DOHH2 (cell line): Measurements from ENCODE around the gene ZCCHC12.

Experiments
- H3F3A ChIP-seq: fragments of 200-600 bp; sonication (generic), shearing (Covaris generic); 2 replicates; pipeline ENCODE4 v1.6.0; 2016; ENCODE audit warnings: antibody characterized with exemption, mild to moderate bottlenecking; ENCODE audit not compliant: control insufficient read depth, insufficient read depth
- H3K27ac ChIP-seq: fragments of 200-600 bp; sonication (generic); 2 replicates; pipeline ENCODE4 v1.5.1; 2014; ENCODE audit warnings: low read depth, mild to moderate bottlenecking, low read length, moderate library complexity
- H3K27me3 ChIP-seq: fragments of 200-600 bp; sonication (generic); 2 replicates; pipeline ENCODE4 v1.6.1; 2014; ENCODE audit warnings: mild to moderate bottlenecking, low read length, mixed read lengths; ENCODE audit not compliant: control insufficient read depth
- H3K36me3 ChIP-seq: fragments of 200-600 bp; sonication (generic); 2 replicates; pipeline ENCODE4 v1.6.1; 2014; ENCODE audit warnings: mild to moderate bottlenecking, low read length, moderate library complexity, mixed read lengths; ENCODE audit not compliant: control insufficient read depth
- H3K4me1 ChIP-seq: fragments of 200-600 bp; sonication (generic); 2 replicates; pipeline ENCODE4 v1.6.1; 2014; ENCODE audit warnings: mild to moderate bottlenecking, low read length, mixed read lengths; ENCODE audit not compliant: control insufficient read depth
- H3K4me2 ChIP-seq: fragments of 200-600 bp; sonication (generic); 2 replicates; pipeline ENCODE4 v1.6.0; 2014; ENCODE audit warnings: mild to moderate bottlenecking, low read length, moderate library complexity
- H3K4me3 ChIP-seq: fragments of 200-600 bp; sonication (generic); 2 replicates; pipeline ENCODE4 v1.5.1; 2014; ENCODE audit warnings: mild to moderate bottlenecking, low read length, mixed read lengths
- H3K79me2 ChIP-seq: fragments of 200-600 bp; sonication (generic); 2 replicates; pipeline ENCODE4 v1.6.1; 2014; ENCODE audit warnings: mild to moderate bottlenecking, low read length, mixed read lengths; ENCODE audit not compliant: control insufficient read depth
- H3K9me2 ChIP-seq: fragments of 200-600 bp; sonication (generic); replicated peaks from 2 replicates; pipeline ENCODE4 v1.6.1; 2014; ENCODE audit warnings: mild to moderate bottlenecking, low read length, mixed read lengths; ENCODE audit not compliant: control insufficient read depth
- H3K9me3 ChIP-seq: fragments of 200-600 bp; sonication (generic); 2 replicates; pipeline ENCODE4 v1.6.1; 2014; ENCODE audit warnings: antibody characterized with exemption, low read length, mixed read lengths; ENCODE audit not compliant: control insufficient read depth, insufficient read depth
- H4K20me1 ChIP-seq: fragments of 200-600 bp; sonication (generic); 2 replicates; pipeline ENCODE4 v1.6.0; 2014; ENCODE audit warnings: low read depth, mild to moderate bottlenecking, antibody characterized with exemption, low read length, moderate library complexity; ENCODE audit not compliant: control insufficient read depth, insufficient read depth
- EZH2phosphoT487 ChIP-seq: fragments of 200-600 bp; sonication (generic); IDR thresholded peaks from 2 replicates; pipeline ENCODE4 v1.6.1; 2017; ENCODE audit warnings: borderline replicate concordance, mild to moderate bottlenecking, antibody characterized with exemption, low read length, moderate library complexity, mixed read lengths
- TF ChIP-seq, protein P1 (sequence below): fragments of 200-600 bp; sonication (generic); IDR thresholded peaks from one replicate; pipeline ENCODE4 v1.5.1; 2014; ENCODE audit warnings: antibody characterized with exemption, mild to moderate bottlenecking, low read depth, low read length; ENCODE audit not compliant: poor library complexity, severe bottlenecking

ZCCHC12 gene

DNA sequence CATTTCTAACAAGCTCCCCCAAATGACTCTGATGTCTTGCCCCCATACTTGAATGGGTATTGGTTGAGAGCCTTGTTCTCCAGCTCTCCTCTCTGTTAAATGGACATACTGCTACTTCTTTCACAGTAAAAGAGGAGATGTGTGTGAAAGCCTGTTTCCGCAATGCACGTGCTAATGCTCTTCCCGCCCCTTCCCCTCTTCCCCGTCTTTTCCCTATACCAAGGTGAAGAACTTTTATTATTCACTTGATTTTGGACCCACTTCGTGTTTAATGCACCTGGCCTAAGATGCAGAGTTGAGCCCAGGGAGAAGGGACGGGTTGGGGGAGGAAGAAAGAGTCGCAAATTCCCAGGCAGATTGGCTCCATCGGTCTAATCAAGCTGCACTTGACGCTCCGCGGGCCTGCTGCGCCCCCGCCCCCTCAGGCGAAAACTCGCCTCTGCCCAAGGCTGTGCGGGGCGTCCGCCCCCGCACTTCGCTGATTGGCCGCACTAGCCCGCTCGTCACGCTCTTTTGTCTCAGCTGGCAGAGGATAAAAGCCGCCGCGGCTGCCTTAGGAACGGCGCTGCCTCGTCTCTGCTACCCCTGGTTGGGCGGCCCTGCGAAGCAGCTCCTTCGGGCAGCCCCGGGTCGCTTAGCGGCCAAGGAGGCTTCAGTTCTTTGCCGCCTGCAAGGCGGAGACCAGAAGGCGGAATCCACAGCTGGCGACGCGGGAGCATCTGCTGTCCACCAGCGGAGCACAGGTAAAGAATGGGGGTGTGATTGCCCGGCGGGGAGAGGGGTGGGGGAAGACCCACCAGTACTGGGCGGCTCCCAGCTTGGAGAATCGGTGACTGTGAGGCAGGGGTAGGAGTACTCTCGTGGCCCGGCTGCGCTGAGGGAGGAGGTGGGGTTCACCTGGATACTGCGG, at the start of gene ZCCHC12:
Gene ZCCHC12 (plus strand): TSS at position 562 of the 910 bp plus-strand sequence. CDS start 1,421 bp downstream, outside the sequence.
- Histone ChIP-seq H3K27ac (no peak within 1 kb of the TSS), H3K9me2 (no peaks in the 10 kb centered on the region), H3K4me1 (no peaks in the 10 kb centered on the region), H3K4me2 (no peak within 1 kb of the TSS), H4K20me1 (no peaks in the 10 kb centered on the region), H3F3A (no peaks in the 10 kb centered on the region), H3K27me3 (peaks cover 10% of the 10 kb centered on the region), H3K36me3 (no peaks in the 10 kb centered on the region), H3K79me2 (no peaks in the 10 kb centered on the region), H3K4me3 (no peak within 1 kb of the TSS), H3K9me3 (no peaks in the 10 kb centered on the region)
- TF ChIP-seq, protein P1, sequence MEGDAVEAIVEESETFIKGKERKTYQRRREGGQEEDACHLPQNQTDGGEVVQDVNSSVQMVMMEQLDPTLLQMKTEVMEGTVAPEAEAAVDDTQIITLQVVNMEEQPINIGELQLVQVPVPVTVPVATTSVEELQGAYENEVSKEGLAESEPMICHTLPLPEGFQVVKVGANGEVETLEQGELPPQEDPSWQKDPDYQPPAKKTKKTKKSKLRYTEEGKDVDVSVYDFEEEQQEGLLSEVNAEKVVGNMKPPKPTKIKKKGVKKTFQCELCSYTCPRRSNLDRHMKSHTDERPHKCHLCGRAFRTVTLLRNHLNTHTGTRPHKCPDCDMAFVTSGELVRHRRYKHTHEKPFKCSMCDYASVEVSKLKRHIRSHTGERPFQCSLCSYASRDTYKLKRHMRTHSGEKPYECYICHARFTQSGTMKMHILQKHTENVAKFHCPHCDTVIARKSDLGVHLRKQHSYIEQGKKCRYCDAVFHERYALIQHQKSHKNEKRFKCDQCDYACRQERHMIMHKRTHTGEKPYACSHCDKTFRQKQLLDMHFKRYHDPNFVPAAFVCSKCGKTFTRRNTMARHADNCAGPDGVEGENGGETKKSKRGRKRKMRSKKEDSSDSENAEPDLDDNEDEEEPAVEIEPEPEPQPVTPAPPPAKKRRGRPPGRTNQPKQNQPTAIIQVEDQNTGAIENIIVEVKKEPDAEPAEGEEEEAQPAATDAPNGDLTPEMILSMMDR, result no peak
- no peak for TF ChIP-seq EZH2phosphoT487

DNA sequence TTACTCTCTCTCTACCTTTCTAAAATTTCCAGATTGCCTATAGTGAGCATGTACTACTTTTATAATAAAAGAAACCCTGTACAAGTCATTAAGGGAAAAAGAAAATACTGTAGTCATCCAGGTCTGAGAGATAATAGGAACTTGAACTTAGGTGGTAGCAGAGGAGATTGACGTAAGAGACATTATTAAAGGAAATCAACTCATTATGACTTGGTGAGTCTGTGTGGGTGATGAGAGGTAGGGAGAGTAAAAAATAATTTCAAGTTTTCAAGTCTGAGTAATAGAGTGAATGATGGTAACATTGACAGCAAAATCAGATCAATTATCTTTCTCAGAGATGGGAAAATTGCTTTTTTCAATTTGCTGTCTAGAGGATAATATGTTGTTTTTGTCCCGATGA, 44.0 kb upstream of the ZCCHC12 start:
- Histone ChIP-seq H3K9me3 (no peaks in the 10 kb centered on the region), H4K20me1 (no peaks in the 10 kb centered on the region)

DNA sequence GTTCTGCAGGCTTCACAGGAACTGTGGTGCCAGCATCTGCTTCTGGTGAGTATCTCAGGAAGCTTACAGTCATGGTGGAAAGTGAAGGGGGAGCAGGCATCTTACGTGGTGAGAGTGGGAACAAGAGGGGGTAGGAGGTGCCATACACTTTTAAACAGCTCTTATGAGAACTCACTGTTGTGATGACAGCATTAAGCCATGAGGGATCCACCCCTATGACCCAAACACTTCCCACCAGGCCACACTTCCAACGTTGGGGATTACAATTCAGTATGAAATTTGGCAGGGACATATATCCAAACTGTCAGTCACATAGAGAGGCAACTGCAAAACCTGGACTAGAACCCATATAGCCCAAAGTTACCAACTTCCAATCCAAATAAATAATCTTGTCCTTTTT, 43.1 kb upstream of the ZCCHC12 start:
- H3F3A ChIP-seq, result no peaks in the 10 kb centered on the region
- H3K4me1 ChIP-seq, result no peaks in the 10 kb centered on the region
- H3K79me2 ChIP-seq, result no peaks in the 10 kb centered on the region

More for the DNA sequence above, 44.0 kb upstream of the ZCCHC12 start:
- H3K4me3 ChIP-seq, result no peak overlapping the region
- no peaks in the 10 kb centered on the region for H3F3A ChIP-seq
- no peak overlapping the region for H3K27ac ChIP-seq
- H3K9me2 ChIP-seq, result no peaks in the 10 kb centered on the region
- TF ChIP-seq EZH2phosphoT487, result no peak
- TF ChIP-seq, protein P1, result no peak
- H3K4me1 ChIP-seq, result no peaks in the 10 kb centered on the region
- no peaks in the 10 kb centered on the region for H3K79me2 ChIP-seq
- no peak overlapping the region for H3K4me2 ChIP-seq
- H3K36me3 ChIP-seq, result no peaks in the 10 kb centered on the region
- no peaks in the 10 kb centered on the region for H3K27me3 ChIP-seq

More for the DNA sequence above, 43.1 kb upstream of the ZCCHC12 start:
- Histone ChIP-seq H3K9me3 (no peaks in the 10 kb centered on the region), H3K36me3 (no peaks in the 10 kb centered on the region), H3K27me3 (no peaks in the 10 kb centered on the region), H3K27ac (no peak overlapping the region), H3K9me2 (no peaks in the 10 kb centered on the region), H4K20me1 (no peaks in the 10 kb centered on the region), H3K4me3 (no peak overlapping the region), H3K4me2 (no peak overlapping the region)
- TF ChIP-seq, protein P1, result no peak
- no peak for TF ChIP-seq EZH2phosphoT487
